Astrocyte of the cerebellum (primary cell): ENCODE results near the gene PCNA.

Experiments used
- DNase-seq: peaks from one replicate; pipeline ENCODE4 v3.0.0-alpha.2; 2011; ENCODE audit warnings: low read depth
- H3K4me3 ChIP-seq: 2 replicates; pipeline ENCODE4 v1.5.1; 2011; ENCODE audit warnings: mild to moderate bottlenecking, low read depth, low read length, moderate library complexity
- in situ Hi-C: cut with HindIII; loops from 2 replicates; pipeline ENCODE4 v1.10.0; 2017; ENCODE audit warnings: low sequenced_read_pairs
- TF ChIP-seq, protein P1 (sequence below): IDR thresholded peaks from 2 replicates; pipeline ENCODE4 v1.5.1; 2012; ENCODE audit warnings: low read length, low read depth, moderate library complexity, mild to moderate bottlenecking; ENCODE audit errors: missing control alignments

PCNA gene

DNA sequence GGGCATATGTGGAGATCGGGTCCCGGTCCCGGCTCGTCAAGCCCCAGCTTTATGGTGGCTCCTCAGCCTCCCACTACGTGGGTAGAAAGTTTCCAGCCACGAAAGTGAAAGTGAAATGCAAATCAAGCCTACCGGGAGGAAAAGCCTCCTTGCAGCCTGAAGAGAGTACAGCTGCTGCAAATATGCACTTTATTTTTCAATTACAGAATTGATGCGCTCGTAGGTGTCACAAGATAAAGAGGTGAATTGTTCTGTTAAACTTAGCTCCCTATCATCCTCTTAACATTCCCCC, 373 bp upstream of the PCNA start:
- in situ Hi-C loops = no loop called here
- TF ChIP-seq, protein P1, sequence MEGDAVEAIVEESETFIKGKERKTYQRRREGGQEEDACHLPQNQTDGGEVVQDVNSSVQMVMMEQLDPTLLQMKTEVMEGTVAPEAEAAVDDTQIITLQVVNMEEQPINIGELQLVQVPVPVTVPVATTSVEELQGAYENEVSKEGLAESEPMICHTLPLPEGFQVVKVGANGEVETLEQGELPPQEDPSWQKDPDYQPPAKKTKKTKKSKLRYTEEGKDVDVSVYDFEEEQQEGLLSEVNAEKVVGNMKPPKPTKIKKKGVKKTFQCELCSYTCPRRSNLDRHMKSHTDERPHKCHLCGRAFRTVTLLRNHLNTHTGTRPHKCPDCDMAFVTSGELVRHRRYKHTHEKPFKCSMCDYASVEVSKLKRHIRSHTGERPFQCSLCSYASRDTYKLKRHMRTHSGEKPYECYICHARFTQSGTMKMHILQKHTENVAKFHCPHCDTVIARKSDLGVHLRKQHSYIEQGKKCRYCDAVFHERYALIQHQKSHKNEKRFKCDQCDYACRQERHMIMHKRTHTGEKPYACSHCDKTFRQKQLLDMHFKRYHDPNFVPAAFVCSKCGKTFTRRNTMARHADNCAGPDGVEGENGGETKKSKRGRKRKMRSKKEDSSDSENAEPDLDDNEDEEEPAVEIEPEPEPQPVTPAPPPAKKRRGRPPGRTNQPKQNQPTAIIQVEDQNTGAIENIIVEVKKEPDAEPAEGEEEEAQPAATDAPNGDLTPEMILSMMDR = no peak
- DNase-seq = no peak
- H3K4me3 ChIP-seq = peak overlapping the region; percentile 57

DNA sequence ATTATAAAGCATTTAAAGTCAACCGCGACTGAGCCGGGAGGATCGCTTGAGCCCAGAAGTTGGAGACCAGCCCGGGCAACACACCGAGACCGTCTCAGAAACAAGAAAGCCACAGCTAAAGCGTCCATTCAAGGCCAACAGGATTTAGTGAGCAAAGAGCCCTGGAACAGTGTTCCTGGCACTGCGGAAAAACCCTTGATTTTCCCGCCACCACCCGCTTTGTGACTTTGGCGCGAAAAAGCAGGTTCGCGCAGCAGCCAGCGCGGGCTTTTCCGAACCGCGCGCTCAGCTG, 669 bp downstream of the PCNA start:
- in situ Hi-C loops = no loop called here
- TF ChIP-seq, protein P1 = no peak
- DNase-seq = no peak
- peak overlapping the region; percentile 57 for H3K4me3 ChIP-seq

DNA sequence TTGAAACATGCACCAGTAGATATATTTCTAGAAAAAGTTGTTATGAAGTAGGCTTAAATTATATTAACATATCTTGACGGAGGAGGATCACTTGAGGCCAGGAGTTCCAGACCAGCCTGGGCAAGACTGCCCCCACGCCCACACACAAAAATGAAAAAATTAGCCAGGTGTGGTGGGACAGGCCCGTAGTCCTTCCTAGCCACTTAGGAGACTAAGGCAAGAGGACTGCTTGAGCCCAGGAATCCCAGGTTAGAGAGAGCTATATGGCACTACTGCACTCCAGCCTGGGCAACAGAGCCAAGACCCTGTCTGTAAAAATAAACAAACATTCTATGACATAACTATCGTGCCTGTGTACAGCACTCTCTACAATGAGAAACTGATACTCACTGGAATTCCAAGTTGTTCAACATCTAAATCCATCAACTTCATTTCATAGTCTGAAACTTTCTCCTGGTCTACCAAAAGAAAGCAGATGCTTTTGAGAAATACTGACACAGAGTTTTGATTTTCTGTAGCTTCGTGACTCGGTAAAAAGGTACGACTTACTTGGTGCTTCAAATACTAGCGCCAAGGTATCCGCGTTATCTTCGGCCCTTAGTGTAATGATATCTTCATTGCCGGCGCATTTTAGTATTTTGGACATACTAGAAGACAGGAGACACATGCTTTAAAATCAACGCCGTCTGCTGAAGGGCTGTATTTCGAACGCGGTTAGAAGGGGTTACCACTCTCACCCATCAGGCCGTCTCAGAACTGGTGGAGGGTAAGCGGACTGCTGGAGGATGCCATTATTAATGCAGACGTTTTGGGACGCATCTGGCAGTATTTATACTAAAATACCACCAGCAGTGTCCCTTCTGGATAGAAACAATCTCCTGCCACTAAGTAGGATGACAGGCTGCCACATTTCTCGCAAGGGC, 1.3 kb downstream of the PCNA start:
- in situ Hi-C loops = no loop called here
- peak overlapping the region; percentile 57 for H3K4me3 ChIP-seq
- TF ChIP-seq, protein P1 = no peak
- DNase-seq = no peak

DNA sequence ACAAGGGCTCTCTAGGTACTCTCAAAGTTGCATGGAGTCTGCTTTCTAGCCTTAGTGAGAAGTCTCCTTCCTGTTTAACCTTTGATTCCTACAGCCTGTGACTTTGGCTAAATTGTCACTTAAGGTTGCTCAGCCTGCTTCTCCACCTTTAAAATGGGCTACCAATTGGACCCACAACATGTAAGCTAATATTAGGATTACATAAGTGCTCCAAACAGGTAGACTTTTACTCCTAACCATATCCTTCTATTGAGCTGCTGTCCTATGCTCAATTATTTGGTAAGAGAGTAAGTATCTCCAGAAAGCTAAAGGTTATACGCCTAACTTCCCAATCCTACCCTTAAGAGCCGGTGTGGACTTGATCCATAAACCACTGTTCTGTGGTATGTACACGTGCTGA, 2.9 kb downstream of the PCNA start:
- TF ChIP-seq, protein P1 = no peak
- in situ Hi-C loops = no loop called here
- no peak for DNase-seq
- H3K4me3 ChIP-seq = no peak overlapping the region

DNA sequence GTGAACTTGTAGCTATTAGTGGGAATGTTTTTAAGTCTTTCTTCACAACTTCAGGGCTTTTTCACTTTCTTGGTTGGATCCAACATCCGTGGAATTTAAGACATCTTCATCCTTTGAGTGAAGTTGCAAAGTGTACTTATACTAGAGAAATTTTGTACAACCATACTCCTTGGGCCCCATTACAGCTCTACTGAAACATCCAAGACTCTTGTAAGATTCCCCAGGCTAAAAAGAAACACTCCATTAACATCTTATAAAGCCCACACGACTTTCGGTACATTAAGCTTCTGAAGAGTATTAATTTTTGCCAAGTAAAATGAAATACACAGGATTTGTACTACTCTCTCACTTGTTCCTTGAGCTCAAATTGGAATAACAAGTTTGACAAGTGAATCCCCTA, 5.4 kb downstream of the PCNA start:
- no peak overlapping the region for H3K4me3 ChIP-seq
- in situ Hi-C loops = no loop called here
- DNase-seq = no peak
- TF ChIP-seq, protein P1 = no peak

DNA sequence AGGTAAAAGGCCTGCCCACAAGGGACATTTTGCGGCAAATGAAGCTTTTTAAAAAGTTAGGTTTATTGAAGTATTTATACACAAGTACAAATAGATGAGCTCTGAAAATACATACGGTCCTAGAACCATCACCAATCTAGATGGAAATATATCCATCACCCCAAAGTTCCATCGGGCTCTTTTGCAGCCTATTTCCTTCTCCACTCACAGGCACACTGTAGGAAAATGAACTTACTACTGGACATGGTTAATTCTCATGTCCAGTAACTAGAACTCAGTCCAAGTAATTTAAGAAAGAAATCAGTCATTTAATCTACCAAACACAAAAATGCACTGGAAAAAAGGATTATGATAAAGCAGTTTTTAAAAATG, 6.2 kb downstream of the PCNA start:
- DNase-seq = no peak
- in situ Hi-C loops = no loop called here

More for the DNA sequence above, 6.2 kb downstream of the PCNA start:
- H3K4me3 ChIP-seq = peak overlapping the region; percentile 73
- TF ChIP-seq, protein P1 = no peak
